T-helper 1 cell (primary cell): Measurements from ENCODE around the gene ASAP2.
A peak's percentile ranks its signal among the peaks of the same experiment; 100 is the strongest.

Source experiments
- DNase-seq, 5 donors: peaks; one replicate each; pipeline ENCODE4 v3.0.0-alpha.2; 2012 to 2020

The ASAP2 gene

GRCh38 chr2:9445089-9445488, 238.5 kb downstream of the ASAP2 start:
- peak in 1 of 5 donors; percentile 27 for DNase-seq

GRCh38 chr2:9451231-9451630, 244.6 kb downstream of the ASAP2 start:
- DNase-seq: no peak
